Natural killer cell (primary cell): ENCODE measurements around the gene MPPE1. TPM values are rescaled to one million over a fixed set of nuclear protein-coding genes. Genes with fewer than 3 reads are reported as not detected.

Experiments
- ATAC-seq, 3 donors: fragments of 150-1000 bp in 2 of 3; fragments of 200-7000 bp in 1 of 3; cut with Tn5 transposase; 1 replicate in 1 of 3; 2 replicates in 2 of 3; pipeline ENCODE4 v1.10.0; 2021; ENCODE audit warnings: mild to moderate bottlenecking in 2 of 3, moderate library complexity in 2 of 3
- DNase-seq, 2 donors: peaks; one replicate each; pipeline versions ENCODE4 v3.0.0 to v3.0.0-alpha.2; 2013 to 2021; ENCODE audit warnings: mixed read lengths in 1 of 2
- H3K27ac ChIP-seq: one replicate; pipeline ENCODE4 v1.5.1; 2013; ENCODE audit warnings: mild to moderate bottlenecking, low read length
- H3K27me3 ChIP-seq: one replicate; pipeline ENCODE4 v1.6.1; 2013; ENCODE audit warnings: low read length; ENCODE audit not compliant: control insufficient read depth, insufficient read depth
- H3K36me3 ChIP-seq: one replicate; pipeline ENCODE4 v1.6.1; 2013; ENCODE audit warnings: low read length; ENCODE audit not compliant: control insufficient read depth, insufficient read depth
- H3K4me1 ChIP-seq: one replicate; pipeline ENCODE4 v1.6.1; 2013; ENCODE audit warnings: low read length; ENCODE audit not compliant: control insufficient read depth, insufficient read depth
- H3K4me3 ChIP-seq: one replicate; pipeline ENCODE4 v1.5.1; 2013; ENCODE audit warnings: low read length
- H3K9me3 ChIP-seq: one replicate; pipeline ENCODE4 v1.6.1; 2013; ENCODE audit warnings: low read length; ENCODE audit not compliant: control insufficient read depth, insufficient read depth
- H3K27ac Mint-ChIP-seq, 2 donors: one replicate each; pipeline ENCODE4 v1.8.0; 2022; ENCODE audit warnings: mild to moderate bottlenecking in 2 of 2, mixed read lengths in 2 of 2, moderate library complexity in 1 of 2
- H3K27me3 Mint-ChIP-seq, 2 donors: one replicate each; pipeline ENCODE4 v1.8.0; 2022; ENCODE audit warnings: low read depth in 2 of 2, mixed read lengths in 2 of 2
- H3K36me3 Mint-ChIP-seq: one replicate; pipeline ENCODE4 v1.8.0; 2022; ENCODE audit warnings: mixed read lengths
- H3K4me1 Mint-ChIP-seq, 2 donors: one replicate each; pipeline ENCODE4 v1.8.0; 2022; ENCODE audit warnings: mixed read lengths in 2 of 2
- H3K4me3 Mint-ChIP-seq: one replicate; pipeline ENCODE4 v1.8.0; 2022; ENCODE audit warnings: mild to moderate bottlenecking, moderate library complexity, mixed read lengths
- H3K9me3 Mint-ChIP-seq, 2 donors: one replicate each; pipeline ENCODE4 v1.8.0; 2022; ENCODE audit warnings: mixed read lengths in 2 of 2
- CTCF ChIP-seq: fragments of 200-600 bp; IDR thresholded peaks from one replicate; pipeline ENCODE4 v1.8.0; 2022; ENCODE audit warnings: antibody characterized with exemption
- WGBS: methylation state at CpG from one replicate; pipeline ENCODE4 v1.1.7; 2013; ENCODE audit warnings: missing lambda C conversion rate; ENCODE audit not compliant: insufficient coverage; 5-methylcytosine and 5-hydroxymethylcytosine counted together
- intact Hi-C: fragments of 100-400 bp; cut with micrococcal nuclease; formaldehyde crosslinking; loops from one replicate; pipeline ENCODE4 v1.14.2; 2022
- total RNA-seq, 4 donors: library from RNA; stranded (reverse); fragments of 120-200 nt in 1 of 4; gene quantifications; one replicate each; pipeline versions ENCODE4 v1.2.3 to v1.2.4, GENCODE V29; 2013 to 2022

MPPE1 gene
- total RNA-seq, 3 donors from 2014 or later (not counting 1 experiment from before 2014, with no cell fraction given): 98.3 to 110 (median 105) TPM

GRCh38 chr18:11868230-11868629 lies 39.9 kb downstream of the MPPE1 start:
- WGBS: 94% methylated on average over 8 of the region's 8 CpGs

DNA sequence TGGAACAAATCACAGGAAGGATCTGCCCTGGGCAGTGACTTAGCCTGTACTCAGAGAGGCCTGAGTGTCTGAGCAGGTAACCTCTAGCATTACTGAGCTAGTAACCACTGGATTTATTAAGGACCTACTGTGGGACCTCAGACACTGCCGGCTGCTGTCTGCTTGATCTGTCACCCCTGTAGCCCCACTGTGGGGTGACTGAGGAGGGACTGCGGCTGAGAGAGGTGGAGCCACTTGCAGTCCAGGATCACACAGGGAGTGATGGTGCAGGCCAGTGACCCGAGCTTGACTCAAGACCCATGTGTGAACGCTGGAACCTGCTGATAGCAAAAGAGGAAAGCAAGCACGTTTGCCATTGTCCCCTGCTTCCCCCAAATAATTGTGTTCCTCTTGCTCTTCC lies 41.4 kb downstream of the MPPE1 start:
- no peaks in the 10 kb centered on the region for H3K9me3 Mint-ChIP-seq
- H3K36me3 Mint-ChIP-seq: no peaks in the 10 kb centered on the region
- H3K27ac Mint-ChIP-seq: no peak overlapping the region
- H3K9me3 ChIP-seq: no peaks in the 10 kb centered on the region
- no peak for DNase-seq
- no peak overlapping the region for H3K27ac ChIP-seq
- 57% methylated on average over 5 of the region's 5 CpGs for WGBS
- H3K27me3 ChIP-seq: no peaks in the 10 kb centered on the region
- intact Hi-C loops: no loop called here
- H3K4me3 Mint-ChIP-seq: no peak overlapping the region
- H3K4me3 ChIP-seq: no peak overlapping the region
- H3K4me1 Mint-ChIP-seq: no peaks in the 10 kb centered on the region
- no peak for ATAC-seq
- no peak for TF ChIP-seq CTCF
- H3K27me3 Mint-ChIP-seq: peaks cover 0 to 2% of the 10 kb centered on the region in 2 donors
- H3K4me1 ChIP-seq: no peaks in the 10 kb centered on the region
- H3K36me3 ChIP-seq: no peaks in the 10 kb centered on the region

More at GRCh38 chr18:11868230-11868629, 39.9 kb downstream of the MPPE1 start:
- no peak overlapping the region for H3K27ac Mint-ChIP-seq
- Histone ChIP-seq H3K9me3 (no peaks in the 10 kb centered on the region), H3K4me1 (no peaks in the 10 kb centered on the region), H3K36me3 (no peaks in the 10 kb centered on the region), H3K27me3 (no peaks in the 10 kb centered on the region), H3K4me3 (no peak overlapping the region), H3K27ac (no peak overlapping the region)
- H3K27me3 Mint-ChIP-seq: peaks cover 0 to 2% of the 10 kb centered on the region in 2 donors
- H3K4me1 Mint-ChIP-seq: no peaks in the 10 kb centered on the region
- H3K36me3 Mint-ChIP-seq: no peaks in the 10 kb centered on the region
- H3K4me3 Mint-ChIP-seq: no peak overlapping the region
- ATAC-seq (no peak), DNase-seq (no peak)
- H3K9me3 Mint-ChIP-seq: no peaks in the 10 kb centered on the region
- TF ChIP-seq CTCF: no peak
- intact Hi-C loops: no loop called here

- H3K9me3 Mint-ChIP-seq: no peaks in the 10 kb centered on the region
- Histone ChIP-seq H3K36me3 (no peaks in the 10 kb centered on the region), H3K9me3 (no peaks in the 10 kb centered on the region), H3K27ac (no peak overlapping the region), H3K27me3 (no peaks in the 10 kb centered on the region), H3K4me1 (no peaks in the 10 kb centered on the region), H3K4me3 (no peak overlapping the region)
- H3K4me3 Mint-ChIP-seq: no peak overlapping the region
- no peak for ATAC-seq
- no peak overlapping the region for H3K27ac Mint-ChIP-seq
- intact Hi-C loops: no loop called here
- H3K36me3 Mint-ChIP-seq: no peaks in the 10 kb centered on the region
- 89% methylated on average over 10 of the region's 10 CpGs for WGBS
- no peak for DNase-seq
- no peak for TF ChIP-seq CTCF
- H3K27me3 Mint-ChIP-seq: peaks cover 0 to under 1% of the 10 kb centered on the region in 2 donors
- no peaks in the 10 kb centered on the region for H3K4me1 Mint-ChIP-seq
Measured at GRCh38 chr18:11866329-11866728, 41.8 kb downstream of the MPPE1 start.

DNA sequence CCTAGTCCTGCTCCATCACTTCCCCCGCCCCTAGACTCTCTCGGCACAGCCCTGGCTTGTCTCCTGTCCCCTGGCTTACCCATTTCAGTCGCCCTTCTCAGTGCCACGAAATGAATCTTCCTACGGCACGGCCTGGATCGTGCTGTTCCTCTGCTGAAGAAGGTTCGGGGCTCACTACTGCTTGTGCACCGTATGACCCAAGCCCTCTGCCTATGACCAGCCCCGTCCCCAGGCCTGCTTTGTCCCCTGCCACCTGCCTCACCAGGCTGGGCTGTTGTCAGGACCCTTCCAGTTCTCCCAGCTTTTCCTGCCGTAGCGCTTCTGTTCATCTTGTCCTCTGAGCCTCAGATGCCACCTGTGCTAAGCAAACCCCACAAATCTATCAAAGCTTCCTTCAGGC lies 43.0 kb downstream of the MPPE1 start:
- Histone ChIP-seq H3K36me3 (no peaks in the 10 kb centered on the region), H3K9me3 (no peaks in the 10 kb centered on the region), H3K27me3 (no peaks in the 10 kb centered on the region), H3K4me3 (no peak overlapping the region), H3K27ac (no peak overlapping the region), H3K4me1 (no peaks in the 10 kb centered on the region)
- H3K9me3 Mint-ChIP-seq: no peaks in the 10 kb centered on the region
- TF ChIP-seq CTCF: no peak
- H3K4me1 Mint-ChIP-seq: no peaks in the 10 kb centered on the region
- intact Hi-C loops: no loop called here
- H3K27me3 Mint-ChIP-seq: no peaks in the 10 kb centered on the region
- no peak overlapping the region for H3K4me3 Mint-ChIP-seq
- WGBS: 90% methylated on average over 12 of the region's 12 CpGs
- ATAC-seq: no peak
- H3K36me3 Mint-ChIP-seq: no peaks in the 10 kb centered on the region
- DNase-seq: no peak
- no peak overlapping the region for H3K27ac Mint-ChIP-seq
